C4-2B (cell line): ENCODE results near the gene PTGDS.

ENCODE experiments used
- ZFX ChIP-seq: fragments of 450-650 bp; IDR thresholded peaks from 2 replicates; pipeline ENCODE4 v1.6.1; 2017
- TF ChIP-seq, protein P1 (sequence below): fragments of 450-650 bp; conservative IDR thresholded peaks from 2 replicates; pipeline ENCODE4 v1.5.1; 2017; ENCODE audit warnings: mild to moderate bottlenecking

GRCh38 chr9:136930014-136930413 lies 47.3 kb upstream of the PTGDS start:
- TF ChIP-seq, protein P1, sequence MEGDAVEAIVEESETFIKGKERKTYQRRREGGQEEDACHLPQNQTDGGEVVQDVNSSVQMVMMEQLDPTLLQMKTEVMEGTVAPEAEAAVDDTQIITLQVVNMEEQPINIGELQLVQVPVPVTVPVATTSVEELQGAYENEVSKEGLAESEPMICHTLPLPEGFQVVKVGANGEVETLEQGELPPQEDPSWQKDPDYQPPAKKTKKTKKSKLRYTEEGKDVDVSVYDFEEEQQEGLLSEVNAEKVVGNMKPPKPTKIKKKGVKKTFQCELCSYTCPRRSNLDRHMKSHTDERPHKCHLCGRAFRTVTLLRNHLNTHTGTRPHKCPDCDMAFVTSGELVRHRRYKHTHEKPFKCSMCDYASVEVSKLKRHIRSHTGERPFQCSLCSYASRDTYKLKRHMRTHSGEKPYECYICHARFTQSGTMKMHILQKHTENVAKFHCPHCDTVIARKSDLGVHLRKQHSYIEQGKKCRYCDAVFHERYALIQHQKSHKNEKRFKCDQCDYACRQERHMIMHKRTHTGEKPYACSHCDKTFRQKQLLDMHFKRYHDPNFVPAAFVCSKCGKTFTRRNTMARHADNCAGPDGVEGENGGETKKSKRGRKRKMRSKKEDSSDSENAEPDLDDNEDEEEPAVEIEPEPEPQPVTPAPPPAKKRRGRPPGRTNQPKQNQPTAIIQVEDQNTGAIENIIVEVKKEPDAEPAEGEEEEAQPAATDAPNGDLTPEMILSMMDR: no peak
- TF ChIP-seq ZFX: no peak
